ENCODE measurements around the gene TAOK1.

GRCh38 chr17:29409963-29410362 is 19.8 kb downstream of the TAOK1 start:
- TF ChIP-seq ZBTB7A (IDR thresholded peaks at IDR 0.05; ENCODE audit: low read depth) (no peak), RAD21 (IDR thresholded peaks at IDR 0.05; ENCODE audit: low read depth) (no peak)
- TF ChIP-seq, protein P1, sequence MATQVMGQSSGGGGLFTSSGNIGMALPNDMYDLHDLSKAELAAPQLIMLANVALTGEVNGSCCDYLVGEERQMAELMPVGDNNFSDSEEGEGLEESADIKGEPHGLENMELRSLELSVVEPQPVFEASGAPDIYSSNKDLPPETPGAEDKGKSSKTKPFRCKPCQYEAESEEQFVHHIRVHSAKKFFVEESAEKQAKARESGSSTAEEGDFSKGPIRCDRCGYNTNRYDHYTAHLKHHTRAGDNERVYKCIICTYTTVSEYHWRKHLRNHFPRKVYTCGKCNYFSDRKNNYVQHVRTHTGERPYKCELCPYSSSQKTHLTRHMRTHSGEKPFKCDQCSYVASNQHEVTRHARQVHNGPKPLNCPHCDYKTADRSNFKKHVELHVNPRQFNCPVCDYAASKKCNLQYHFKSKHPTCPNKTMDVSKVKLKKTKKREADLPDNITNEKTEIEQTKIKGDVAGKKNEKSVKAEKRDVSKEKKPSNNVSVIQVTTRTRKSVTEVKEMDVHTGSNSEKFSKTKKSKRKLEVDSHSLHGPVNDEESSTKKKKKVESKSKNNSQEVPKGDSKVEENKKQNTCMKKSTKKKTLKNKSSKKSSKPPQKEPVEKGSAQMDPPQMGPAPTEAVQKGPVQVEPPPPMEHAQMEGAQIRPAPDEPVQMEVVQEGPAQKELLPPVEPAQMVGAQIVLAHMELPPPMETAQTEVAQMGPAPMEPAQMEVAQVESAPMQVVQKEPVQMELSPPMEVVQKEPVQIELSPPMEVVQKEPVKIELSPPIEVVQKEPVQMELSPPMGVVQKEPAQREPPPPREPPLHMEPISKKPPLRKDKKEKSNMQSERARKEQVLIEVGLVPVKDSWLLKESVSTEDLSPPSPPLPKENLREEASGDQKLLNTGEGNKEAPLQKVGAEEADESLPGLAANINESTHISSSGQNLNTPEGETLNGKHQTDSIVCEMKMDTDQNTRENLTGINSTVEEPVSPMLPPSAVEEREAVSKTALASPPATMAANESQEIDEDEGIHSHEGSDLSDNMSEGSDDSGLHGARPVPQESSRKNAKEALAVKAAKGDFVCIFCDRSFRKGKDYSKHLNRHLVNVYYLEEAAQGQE (IDR thresholded peaks at IDR 0.05; ENCODE audit: low read depth): no peak
